NCI-H1105 (cell line): ENCODE data around the gene ITPR3.

Source experiments
- DNase-seq: peaks from one replicate; lab custom pipeline; 2025; lab: John Stamatoyannopoulos, UW

The ITPR3 gene

DNA sequence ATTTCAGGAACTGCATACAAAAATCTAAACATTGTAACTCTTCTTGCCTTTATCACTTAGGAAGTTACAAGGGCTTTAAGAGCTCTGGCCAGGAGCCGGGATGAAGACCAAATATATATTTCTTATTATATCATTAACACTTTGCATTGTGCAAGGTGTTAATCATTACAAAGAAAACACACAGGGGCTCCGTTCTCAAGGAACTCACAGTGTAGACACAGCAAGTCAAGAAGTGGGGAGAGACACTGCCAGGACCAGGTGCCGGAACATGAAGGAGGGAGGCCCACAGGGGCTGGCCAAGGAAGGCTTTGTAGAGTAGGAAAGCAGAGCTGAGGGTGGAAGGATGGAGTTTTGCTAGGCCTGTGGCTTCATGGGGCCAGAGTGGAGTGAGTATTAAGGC, 17.4 kb downstream of the ITPR3 start:
- DNase-seq, result no peak

DNA sequence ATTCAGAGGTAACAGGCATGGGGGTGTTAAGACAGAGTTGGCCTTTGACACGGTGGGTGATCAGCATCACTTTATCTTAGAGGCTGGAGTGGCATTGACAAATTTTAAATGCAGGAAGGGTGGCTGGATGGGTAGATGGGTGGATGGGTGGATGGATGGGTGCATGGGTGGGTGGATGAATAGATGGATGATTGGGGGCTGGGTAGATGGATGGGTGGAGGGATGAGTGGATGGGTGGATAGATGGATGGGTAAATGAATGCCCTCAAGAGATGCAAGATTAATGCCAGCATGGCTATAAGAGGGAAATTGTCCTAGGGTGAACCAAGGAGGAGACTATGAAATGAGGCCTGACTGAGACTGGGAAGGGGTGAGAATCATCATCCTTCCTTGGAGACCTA, 18.4 kb downstream of the ITPR3 start:
- DNase-seq, result no peak

DNA sequence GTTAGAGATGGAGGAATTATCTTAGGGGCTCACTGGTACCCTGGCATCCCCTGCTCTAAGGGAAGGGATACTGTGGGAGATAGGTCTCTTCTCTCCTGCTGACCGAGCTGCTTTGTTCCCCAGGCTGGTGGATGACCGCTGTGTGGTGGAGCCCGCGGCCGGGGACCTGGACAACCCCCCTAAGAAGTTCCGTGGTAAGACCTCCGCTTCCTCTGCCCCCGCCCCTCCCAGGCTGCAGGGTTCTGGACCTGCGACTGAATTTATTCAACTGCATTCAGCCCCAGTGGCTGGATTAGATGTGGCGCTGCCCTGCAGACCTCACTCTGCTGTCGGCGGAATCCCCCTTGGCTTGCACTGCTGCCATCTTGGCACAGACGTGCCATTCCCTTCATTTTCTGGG, 19.2 kb downstream of the ITPR3 start:
- DNase-seq, result no peak

DNA sequence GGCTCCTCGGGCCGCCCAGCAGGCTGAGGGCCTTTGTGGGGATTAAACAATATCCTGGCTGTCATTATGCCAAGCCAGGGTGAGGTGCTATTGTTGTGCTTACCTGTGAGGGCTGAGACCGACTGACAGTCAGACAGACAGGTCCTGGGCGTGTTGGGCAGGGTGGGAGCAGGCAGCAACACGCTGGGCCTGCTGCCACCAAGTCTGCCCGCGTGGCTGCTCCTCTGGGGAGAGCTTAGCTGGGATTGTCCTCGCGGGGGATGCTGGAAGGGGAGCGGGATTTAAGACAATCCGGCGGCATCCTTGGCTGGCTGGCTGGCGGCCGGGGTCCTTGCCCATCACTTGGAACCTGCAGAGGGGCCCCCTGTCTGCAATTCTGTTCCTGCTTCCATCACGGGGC, 20.0 kb downstream of the ITPR3 start:
- DNase-seq, result no peak

DNA sequence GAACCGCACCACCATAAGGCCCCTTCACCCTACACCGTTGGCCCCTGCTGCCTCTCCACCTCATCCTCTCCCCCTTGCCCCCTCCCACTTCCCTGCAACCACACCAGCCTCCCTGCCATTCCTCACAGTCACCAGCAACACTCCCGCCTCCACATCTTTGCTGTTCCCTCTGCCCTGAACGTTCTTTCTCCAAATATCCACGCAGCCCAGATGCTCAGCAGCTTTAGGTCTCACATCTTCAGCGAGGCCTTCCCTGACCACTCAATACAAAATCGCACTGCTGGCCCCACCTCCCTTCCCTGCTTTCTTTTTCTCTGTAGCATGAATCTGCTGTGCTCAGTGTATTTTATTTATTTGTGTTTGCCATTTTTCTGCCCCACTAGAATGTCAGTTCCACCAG, 20.5 kb downstream of the ITPR3 start:
- no peak for DNase-seq

DNA sequence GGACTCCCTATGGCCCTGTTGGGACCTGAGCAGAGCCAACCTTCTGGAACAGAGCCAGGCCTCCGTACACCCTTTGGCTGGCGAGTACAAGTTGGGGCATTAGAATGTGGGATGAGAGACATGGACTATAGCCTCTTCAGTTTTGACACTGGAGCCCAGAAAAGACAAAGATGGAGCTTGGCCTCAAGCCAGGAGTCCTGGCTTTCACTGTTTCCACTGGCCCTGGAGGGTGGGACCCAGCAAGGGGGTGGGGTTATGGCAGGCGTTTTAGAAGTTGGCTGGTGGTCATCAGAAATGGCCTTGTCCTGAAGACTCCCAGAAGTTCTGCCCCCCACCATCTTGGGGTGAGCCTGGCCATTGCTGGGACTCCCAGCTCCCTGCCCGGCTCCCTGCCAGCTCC, 21.8 kb downstream of the ITPR3 start:
- peak; percentile 10 for DNase-seq

DNA sequence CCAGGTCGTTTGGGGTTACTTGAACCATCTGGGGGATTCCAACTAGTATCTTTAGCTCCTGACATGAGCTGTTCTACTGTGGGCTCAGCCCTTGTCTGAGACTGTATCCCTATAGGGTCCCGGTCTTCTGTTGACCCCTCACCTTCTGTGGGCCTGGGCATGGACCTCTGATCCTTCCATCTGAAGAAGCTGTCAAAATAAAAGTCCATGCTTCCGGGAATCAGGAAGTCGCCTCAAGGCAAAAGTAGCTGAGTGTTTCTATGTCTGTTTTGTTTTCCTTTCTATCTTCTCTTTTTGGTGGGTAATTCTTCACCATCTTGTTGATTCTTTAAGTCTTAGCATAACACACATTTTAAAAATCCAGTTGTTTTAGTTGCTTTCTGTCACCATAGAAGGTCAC, 30.3 kb downstream of the ITPR3 start:
- DNase-seq, result no peak

DNA sequence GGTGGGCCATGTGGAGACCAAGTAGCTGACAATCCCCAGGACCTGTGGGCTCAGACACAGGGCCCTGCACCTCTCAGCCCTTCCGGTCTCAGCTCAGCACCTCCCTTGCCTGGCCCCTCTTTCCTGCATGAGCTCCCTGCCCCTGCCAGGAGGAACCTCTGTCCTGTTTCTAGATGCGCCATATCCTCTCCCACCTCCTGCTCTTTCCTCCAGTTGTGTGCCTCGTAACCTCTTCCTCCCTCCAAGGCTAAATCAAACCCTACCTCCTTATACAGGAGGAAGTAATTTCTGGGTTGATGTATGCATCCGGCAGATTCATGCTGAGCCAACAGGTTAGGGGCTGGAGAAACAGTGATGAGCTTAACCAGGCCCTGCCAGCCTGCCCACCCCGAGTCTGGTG, 30.9 kb downstream of the ITPR3 start:
- DNase-seq, result no peak

DNA sequence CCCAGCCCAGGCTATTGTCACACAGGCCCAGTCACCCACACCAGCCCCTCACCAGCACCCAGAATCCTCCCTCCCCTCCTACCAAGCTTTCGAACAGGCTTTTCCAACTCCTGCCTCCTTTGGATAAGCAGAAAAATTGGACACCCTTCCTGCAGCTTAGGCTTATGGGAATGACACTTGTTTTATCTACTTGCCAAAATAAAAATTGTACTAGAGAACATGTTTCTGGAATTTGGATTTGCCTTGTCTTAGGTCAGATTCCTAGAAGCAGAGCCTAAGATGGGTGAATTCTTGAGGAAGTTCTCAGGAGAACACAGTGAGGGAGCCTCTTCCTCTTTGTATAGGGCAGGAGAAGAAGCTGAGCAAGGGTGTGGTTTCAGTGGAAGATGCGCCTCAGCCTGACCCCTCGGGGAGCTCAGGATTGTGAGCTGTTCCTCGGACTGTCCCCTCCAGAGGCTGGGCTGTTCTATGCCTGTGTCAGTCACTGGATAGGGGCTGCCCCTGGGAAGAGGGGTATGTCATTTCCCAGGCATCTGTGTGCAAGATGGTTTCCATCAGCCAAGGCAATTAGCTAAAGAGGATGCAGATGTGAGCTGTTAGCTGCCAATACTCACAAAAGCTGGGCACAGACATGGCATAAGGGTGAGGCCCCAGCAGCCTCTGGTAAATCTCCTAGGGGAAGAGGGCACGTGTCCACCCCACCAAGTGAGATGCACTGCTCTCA, 33.9 kb downstream of the ITPR3 start:
- no peak for DNase-seq

DNA sequence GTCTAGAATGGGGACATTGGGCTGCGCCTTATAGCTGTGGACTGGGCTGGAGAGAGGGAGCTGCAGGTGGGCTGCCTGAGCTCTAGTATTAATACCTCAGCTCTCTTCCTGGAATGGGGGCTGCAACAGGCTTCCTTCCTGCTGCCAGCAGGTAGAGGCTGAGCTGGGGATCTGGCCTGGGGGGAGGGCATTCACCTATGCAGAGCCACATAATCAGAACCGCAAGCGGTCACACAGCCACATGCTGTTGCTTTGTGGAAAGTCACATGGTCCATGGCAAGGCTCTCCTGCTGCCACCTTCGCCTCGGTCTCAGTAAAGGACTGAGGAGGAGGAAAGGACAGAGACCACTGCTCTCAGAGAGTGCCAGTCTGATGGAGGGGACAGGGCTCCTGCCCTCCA, 35.7 kb downstream of the ITPR3 start:
- DNase-seq, result no peak

DNA sequence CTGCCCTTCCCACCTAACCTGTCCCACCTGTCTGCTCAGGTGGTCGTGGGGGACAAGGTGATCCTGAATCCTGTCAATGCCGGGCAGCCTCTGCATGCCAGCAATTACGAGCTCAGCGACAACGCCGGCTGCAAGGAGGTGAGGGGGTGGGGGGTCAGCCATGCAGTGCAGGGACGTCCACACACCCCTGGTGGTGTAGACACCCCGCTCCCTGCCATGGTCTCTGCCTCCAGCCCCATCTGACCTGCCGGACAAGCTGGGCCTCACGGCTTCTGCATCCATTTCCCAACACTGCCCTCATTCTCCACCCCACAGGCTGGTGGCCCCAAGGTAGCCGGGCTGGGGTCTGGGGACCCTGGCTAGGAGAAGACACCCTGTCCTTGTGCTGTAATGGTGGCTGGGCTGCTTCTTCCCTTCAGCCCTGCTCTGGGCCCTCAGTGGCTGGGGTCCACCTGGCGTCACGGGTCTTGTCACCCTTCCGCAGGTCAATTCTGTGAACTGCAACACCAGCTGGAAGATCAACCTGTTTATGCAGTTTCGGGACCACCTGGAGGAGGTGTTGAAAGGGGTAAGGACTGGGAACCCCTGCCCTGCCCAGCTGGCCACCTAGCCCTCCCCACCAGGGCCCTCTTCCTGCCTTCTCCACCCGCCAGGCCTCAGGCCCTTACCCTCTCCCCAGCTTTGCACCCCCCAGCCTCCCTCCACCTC, 38.0 kb downstream of the ITPR3 start:
- no peak for DNase-seq

DNA sequence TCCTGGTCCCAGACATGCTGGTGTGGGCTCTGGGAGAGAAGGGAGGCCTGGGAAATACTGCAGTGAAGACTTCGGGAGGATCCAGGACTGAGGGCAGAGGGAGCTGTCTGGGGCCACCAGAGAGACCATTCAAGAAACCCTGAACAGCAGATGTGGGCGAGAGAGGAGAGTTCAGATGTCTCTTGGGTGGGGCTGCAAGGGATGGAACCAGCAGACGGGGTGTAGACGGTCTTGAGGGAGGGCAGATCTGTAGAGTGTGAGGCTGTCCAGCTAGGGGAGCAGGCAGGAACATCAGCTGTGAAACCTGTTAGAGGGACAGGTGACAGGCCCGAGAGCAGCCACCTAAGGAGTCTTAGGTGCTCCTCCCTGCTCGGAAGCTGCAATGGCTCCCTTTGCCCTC, 38.9 kb downstream of the ITPR3 start:
- no peak for DNase-seq

DNA sequence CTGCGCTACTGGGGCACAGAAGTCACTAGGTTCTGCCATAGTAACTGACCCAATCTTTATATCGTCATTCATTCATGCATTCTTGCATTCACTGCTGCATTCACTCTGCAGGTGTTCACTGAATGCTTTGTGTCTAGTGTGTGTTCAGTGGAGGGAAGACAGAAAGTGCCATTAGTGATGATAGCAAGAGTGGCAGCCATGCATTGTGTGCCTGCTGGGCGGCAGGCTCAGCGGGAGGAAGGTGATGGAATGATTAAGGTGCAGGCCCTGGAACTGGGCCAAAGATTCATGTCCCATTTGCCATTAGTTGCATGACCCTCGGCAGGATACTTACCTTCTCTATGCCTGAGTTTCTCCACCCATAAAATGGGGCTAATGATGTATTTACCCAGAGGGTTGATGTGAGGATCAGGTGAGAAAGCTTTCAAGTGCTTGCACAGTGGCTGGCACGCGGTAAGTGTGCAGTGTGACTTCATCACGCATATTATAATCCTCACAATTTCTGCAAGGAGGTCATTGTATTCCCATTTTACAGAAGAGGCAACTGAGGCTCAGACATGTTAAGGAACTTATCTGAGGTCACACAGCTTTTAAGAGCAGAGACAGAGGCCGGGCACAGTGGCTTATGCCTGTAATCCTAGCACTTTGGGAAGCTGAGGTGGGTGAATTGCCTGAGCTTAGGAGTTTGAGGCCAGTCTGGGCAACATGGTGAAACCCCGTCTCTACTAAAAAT, 40.1 kb downstream of the ITPR3 start:
- DNase-seq, result no peak

DNA sequence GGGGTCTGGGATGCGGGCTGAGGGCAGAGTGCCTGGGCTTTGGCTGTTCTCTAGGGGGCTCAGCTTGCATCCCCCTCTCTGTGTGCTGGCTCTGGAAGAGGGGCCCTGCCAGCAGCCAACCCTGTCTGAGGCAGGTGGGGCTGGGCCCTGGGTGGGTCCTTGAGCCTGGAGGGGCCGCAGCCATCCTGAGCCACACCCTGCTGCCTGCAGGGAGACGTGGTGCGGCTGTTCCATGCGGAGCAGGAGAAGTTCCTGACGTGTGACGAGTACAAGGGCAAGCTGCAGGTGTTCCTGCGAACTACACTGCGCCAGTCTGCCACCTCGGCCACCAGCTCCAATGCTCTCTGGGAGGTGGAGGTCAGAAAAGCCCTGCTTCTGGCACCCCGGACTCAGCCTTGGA, 41.2 kb downstream of the ITPR3 start:
- no peak for DNase-seq

DNA sequence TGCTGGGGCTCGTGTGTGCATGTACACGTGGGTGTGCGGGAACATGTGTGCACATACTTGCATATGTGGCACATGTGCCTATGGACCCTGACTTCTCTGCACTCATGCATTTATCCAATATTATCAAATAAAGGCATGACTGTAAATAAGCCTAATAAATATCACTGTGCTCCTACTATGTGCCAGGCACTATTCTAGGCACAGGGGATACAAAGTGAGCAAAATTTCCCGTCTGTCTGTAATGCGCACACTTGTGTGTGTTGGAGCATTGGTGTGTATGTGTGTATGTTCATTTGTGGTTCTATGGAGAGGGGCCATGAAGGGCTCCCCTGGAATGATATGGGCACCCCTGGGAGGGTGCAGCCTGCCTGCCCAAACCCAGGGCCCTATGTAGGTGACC, 41.9 kb downstream of the ITPR3 start:
- DNase-seq, result no peak

DNA sequence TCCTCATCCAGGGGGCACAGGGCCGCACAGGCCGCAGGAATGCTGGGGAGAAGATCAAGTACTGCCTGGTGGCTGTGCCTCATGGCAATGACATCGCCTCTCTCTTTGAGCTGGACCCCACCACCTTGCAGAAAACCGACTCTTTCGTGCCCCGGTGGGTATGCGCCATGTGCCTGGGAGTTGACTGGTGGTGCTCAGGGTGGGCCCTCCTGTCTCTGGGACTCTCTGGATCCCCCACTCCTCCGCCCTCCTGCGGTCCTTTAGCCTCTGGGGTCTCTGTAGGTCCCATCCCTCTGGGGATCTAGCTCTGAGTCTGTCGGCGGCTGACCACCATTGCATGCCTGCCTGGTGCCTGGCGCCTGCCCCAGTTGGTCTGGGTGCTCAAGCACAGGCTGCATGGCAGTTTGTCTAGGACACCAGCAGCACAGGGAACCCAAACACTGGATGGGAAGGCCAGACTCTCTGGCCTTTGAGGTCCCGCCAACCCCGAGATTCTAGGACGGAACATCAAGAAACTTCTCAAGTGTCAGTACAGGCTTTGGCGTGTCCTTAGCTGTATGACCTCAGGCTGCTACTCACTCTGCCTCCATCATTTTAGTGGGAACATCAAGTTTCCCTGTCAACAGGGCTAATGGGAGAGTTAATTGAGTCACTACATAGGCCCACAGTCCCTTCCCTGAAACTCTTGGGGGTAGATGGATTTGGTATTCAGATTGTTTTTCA, 42.8 kb downstream of the ITPR3 start:
- no peak for DNase-seq

DNA sequence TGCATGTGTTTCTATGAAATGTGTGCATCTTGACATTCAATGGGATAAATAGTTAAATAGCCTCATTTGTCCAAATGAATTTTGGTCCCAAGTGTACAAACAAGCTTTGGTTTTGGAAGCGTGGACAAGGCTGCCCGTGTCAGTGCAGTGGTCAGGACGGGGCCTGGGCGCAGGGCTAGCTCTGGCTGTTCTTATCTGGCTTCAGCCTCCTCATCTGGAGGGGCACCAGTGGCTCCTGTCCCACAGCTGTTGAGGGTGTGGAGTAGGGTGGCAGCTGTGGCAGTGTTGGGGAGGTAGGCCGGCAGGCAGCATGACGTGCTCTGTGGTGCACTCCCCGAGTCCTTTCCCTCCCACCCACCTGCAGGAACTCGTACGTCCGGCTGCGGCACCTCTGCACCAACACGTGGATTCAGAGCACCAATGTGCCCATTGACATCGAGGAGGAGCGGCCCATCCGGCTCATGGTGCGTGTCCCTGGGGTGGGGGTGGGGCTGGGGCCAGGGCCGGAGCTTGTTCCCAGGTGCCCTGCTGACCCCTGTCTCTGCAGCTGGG, 43.5 kb downstream of the ITPR3 start:
- no peak for DNase-seq

DNA sequence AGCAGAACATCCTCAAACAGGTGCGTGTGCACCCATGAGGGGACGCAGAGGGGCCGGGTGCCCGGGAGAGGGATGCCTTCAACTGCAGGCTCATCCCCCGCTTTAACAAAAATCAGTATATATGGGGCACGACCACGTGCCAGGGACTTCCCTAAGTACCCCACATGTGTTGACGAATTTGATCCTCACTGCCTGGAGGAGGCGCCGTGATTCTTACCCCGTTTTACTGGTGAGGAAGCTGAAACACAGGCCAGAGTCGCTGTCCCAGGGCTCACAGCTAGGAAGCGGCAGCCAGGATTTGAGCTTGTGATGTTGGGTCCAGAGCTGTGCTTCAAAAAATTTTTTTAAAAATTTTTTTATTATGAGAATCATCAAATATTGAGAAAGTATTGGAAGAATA, 44.8 kb downstream of the ITPR3 start:
- no peak for DNase-seq

DNA sequence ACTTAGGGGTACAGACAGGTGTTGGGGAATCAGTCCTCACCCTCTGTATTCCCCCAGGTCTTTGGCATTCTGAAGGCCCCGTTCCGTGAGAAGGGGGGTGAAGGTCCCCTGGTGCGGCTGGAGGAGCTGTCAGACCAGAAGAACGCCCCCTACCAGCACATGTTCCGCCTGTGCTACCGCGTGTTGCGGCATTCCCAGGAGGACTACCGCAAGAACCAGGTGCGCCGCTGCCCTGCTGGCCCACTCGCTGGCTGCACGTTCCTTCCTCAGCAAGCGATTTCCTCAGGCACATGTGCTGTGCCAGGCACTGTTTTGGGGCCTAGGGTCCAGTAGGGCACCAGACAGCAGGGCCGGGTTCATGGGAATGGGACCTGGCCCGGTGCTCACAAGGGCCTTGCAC, 46.0 kb downstream of the ITPR3 start:
- DNase-seq, result no peak

DNA sequence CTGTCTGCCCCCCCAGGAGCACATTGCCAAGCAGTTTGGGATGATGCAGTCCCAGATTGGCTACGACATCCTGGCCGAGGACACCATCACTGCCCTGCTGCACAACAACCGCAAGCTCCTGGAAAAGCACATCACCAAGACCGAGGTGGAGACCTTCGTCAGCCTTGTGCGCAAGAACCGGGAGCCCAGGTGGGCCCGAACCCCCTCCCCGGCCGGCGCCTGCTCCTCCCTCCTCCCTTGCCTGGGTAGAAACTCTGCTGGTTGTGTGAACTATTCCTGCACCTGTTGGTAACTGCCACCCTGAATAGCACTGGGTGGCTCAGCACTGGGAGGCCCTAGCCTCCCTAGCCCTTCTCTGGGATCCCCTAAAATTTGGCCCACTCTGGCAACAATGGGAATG, 46.7 kb downstream of the ITPR3 start:
- DNase-seq, result no peak

DNA sequence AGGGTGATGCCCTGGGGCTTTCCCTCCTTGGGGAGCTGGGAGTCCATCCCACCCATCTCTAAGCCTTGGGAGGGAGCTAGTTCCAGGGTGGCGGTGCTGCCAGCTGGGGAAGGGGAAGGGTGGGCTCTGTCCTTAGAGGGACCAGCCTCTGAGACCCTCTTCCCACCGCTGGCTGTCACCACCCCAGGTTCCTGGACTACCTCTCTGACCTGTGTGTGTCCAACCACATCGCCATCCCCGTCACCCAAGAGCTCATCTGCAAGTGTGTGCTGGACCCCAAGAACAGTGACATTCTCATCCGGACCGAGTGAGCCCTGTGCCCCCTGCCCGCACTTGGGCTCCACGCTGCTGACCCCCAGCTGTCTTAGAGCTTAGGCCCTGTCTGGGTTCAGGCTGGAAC, 47.2 kb downstream of the ITPR3 start:
- DNase-seq, result no peak

DNA sequence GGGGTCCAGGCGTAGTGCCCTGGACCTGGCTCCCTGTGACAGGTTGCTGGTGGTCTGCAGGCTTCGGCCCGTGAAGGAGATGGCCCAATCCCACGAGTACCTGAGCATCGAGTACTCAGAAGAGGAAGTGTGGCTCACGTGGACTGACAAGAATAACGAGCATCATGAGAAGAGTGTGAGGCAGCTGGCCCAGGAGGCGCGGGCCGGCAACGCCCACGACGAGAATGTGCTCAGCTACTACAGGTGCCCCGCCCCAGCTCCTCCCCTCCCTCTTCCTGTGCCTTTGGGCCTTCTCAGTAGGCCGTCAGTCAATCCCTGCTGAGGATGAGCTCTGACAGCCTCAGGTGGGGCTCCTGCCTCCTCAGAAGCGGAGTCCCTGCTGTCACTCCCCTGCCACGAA, 47.8 kb downstream of the ITPR3 start:
- no peak for DNase-seq
